Keratinocyte (primary cell): ENCODE data around the gene CFAP46.

Experiments used
- CTCF ChIP-seq, 3 experiments: IDR thresholded peaks in 1 of 3; conservative IDR thresholded peaks in 1 of 3; optimal IDR thresholded peaks in 1 of 3; 2 replicates in 2 of 3; 3 replicates in 1 of 3; pipeline versions ENCODE3 to v1.5.1; 2011; ENCODE audit warnings: low read length in 3 of 3, mild to moderate bottlenecking in 3 of 3, moderate library complexity in 2 of 3, control low read depth in 1 of 3, inconsistent platforms in 1 of 3; ENCODE audit not compliant: insufficient read depth in 2 of 3; ENCODE audit errors: extremely low read depth in 1 of 3
- EZH2 ChIP-seq: IDR thresholded peaks from one replicate; pipeline ENCODE4 v1.6.1; 2012; ENCODE audit warnings: inconsistent platforms, mild to moderate bottlenecking, low read length, moderate library complexity

GRCh38 chr10:132846631-132847415 lies 95.5 kb downstream of the CFAP46 start:
- TF ChIP-seq CTCF (optimal IDR thresholded peaks at IDR 0.05 in 1 of 3, IDR thresholded peaks at IDR 0.05 in 1 of 3, conservative IDR thresholded peaks at IDR 0.05 in 1 of 3; ENCODE audit: extremely low read depth in 1 of 3, insufficient read depth in 2 of 3, low read length in 3 of 3) (no peak), EZH2 (no peak)
